Adrenal gland (tissue), 12 donors: ENCODE measurements around the gene ASNSD1. TPM values are rescaled to one million over a fixed set of nuclear protein-coding genes. Genes with fewer than 3 reads are reported as not detected.

ENCODE experiments used
- DNase-seq, 7 donors: peaks; one replicate each; pipeline ENCODE4 v3.0.0-alpha.2; 2019 to 2020
- H3K27ac ChIP-seq, 5 donors: fragments of 200-600 bp; sonication (generic) in 4 of 5; 1 replicate in 3 of 5; 2 replicates in 2 of 5; pipeline versions ENCODE4 v1.5.1 to v1.8.0; 2016 to 2020; ENCODE audit warnings: mild to moderate bottlenecking in 1 of 5
- H3K27me3 ChIP-seq: fragments of 200-600 bp; 2 replicates; pipeline ENCODE4 v1.8.0; 2021
- H3K36me3 ChIP-seq, 2 donors: fragments of 200-600 bp; replicated peaks in 1 of 2; 1 replicate in 1 of 2; 2 replicates in 1 of 2; pipeline versions ENCODE4 v1.5.1 to v1.8.0; 2018 to 2022
- H3K4me1 ChIP-seq, 2 donors: fragments of 200-600 bp; replicated peaks in 1 of 2; 1 replicate in 1 of 2; 2 replicates in 1 of 2; pipeline versions ENCODE4 v1.5.1 to v1.8.0; 2018 to 2021
- H3K4me3 ChIP-seq, 4 donors: fragments of 200-600 bp; sonication (generic) in 3 of 4; one replicate each; pipeline ENCODE4 v1.5.1; 2016 to 2018
- H3K9me3 ChIP-seq, 3 donors: fragments of 200-600 bp; sonication (generic) in 1 of 3; replicated peaks in 1 of 3; 1 replicate in 2 of 3; 2 replicates in 1 of 3; pipeline versions ENCODE4 v1.5.1 to v1.8.0; 2016 to 2021
- CTCF ChIP-seq, 6 experiments: fragments of 450-650 bp in 4 of 6; fragments of 200-600 bp in 2 of 6; sonication (generic) in 1 of 6; IDR thresholded peaks; 1 replicate in 5 of 6; 2 replicates in 1 of 6; pipeline versions ENCODE4 v1.5.1 to v1.8.0; 2016 to 2021; ENCODE audit warnings: antibody characterized with exemption in 6 of 6, mild to moderate bottlenecking in 2 of 6, moderate library complexity in 1 of 6
- POLR2A ChIP-seq, 2 donors: fragments of 450-650 bp; IDR thresholded peaks; one replicate each; pipeline ENCODE4 v1.6.1; 2017; ENCODE audit warnings: antibody characterized with exemption in 2 of 2, mild to moderate bottlenecking in 2 of 2, moderate library complexity in 1 of 2
- whole genome bisulfite sequencing, 4 donors: extraction: QIAGEN DNeasy Blood & Tissue Kit in 2 of 4; methylation state at CpG; one replicate each; pipeline versions ENCODE4 v1.1.5 to v1.1.7; 2013 to 2017; 5-methylcytosine and 5-hydroxymethylcytosine counted together
- intact Hi-C, 2 donors: fragments of 100-400 bp; cut with DNase I; formaldehyde crosslinking; loops; one replicate each; pipeline versions ENCODE4 v1.14.1 to v1.15.0; 2022 to 2023
- polyA plus RNA-seq, 3 donors: library from polyadenylated mRNA; stranded (reverse); fragments of 200-250 nt in 2 of 3; fragments of 350-450 nt in 1 of 3; fragmentation: Illumina TruSeq in 1 of 3; extraction: RNeasy Lipid Tissue Mini Kit (QIAGEN cat#74804) in 1 of 3; gene quantifications; one replicate each; pipeline ENCODE4 v1.2.3, GENCODE V29; 2013 to 2014
- total RNA-seq, 9 donors: library from RNA; depleted of rRNA in 4 of 9; stranded (reverse); fragments of >200 nt in 4 of 9; fragments of 120-200 nt in 1 of 9; fragmentation: NEBNext Ultra II Directional in 1 of 9; extraction: Animal tissue kit (Norgen Biotek cat#: 25700) in 1 of 9; gene quantifications; one replicate each; pipeline versions ENCODE4 v1.1.0 to v1.2.4, GENCODE V29; 2013 to 2023
- donor health status: healthy with polysubstance abuse.
- donor health status: Bipolar disorder and iron deficiency.
- donor health status: DM: yes; HTN: yes; CAD: no.
- donor health status: DM: no; HTN: no; CAD: no.
- donor health status: DM: no; HTN: no; CAD: no.
- donor health status: DM: yes; HTN: yes; CAD: no.

The ASNSD1 gene
- total and polyA plus RNA-seq, 12 donors, result 27.5 to 101 (median 42.6) TPM

GRCh38 chr2:189681203-189681602, 19.9 kb downstream of the ASNSD1 start:
- no peak for DNase-seq
- no peaks in the 10 kb centered on the region for H3K36me3 ChIP-seq
- peaks cover 0 to 10% (median 0%) of the 10 kb centered on the region in 3 donors for H3K9me3 ChIP-seq
- intact Hi-C loops, result no loop called here
- peaks cover 0 to 9% of the 10 kb centered on the region in 2 donors for H3K4me1 ChIP-seq
- TF ChIP-seq POLR2A (IDR thresholded peaks at IDR 0.05), result no peak
- no peak for TF ChIP-seq CTCF (IDR thresholded peaks at IDR 0.05)
- no peak overlapping the region for H3K27ac ChIP-seq
- 73 to 94% (median 80%) methylated on average over 1 of the region's 1 CpG for WGBS, 4 donors
- H3K4me3 ChIP-seq, result no peak overlapping the region
- no peaks in the 10 kb centered on the region for H3K27me3 ChIP-seq

GRCh38 chr2:189681903-189682302, 20.6 kb downstream of the ASNSD1 start:
- TF ChIP-seq CTCF (IDR thresholded peaks at IDR 0.05) (no peak), POLR2A (IDR thresholded peaks at IDR 0.05) (no peak)
- no peak overlapping the region for H3K27ac ChIP-seq
- H3K4me3 ChIP-seq, result no peak overlapping the region
- no peaks in the 10 kb centered on the region for H3K36me3 ChIP-seq
- peaks cover 0 to 12% of the 10 kb centered on the region in 2 donors for H3K4me1 ChIP-seq
- H3K27me3 ChIP-seq, result no peaks in the 10 kb centered on the region
- DNase-seq, result no peak
- H3K9me3 ChIP-seq, result peaks cover 0 to 10% (median 0%) of the 10 kb centered on the region in 3 donors
- intact Hi-C loops, result no loop called here

- Histone ChIP-seq H3K4me3 (no peak overlapping the region), H3K9me3 (peaks cover 0 to 10% (median 0%) of the 10 kb centered on the region in 3 donors), H3K27ac (no peak overlapping the region), H3K4me1 (peaks cover 0 to 12% of the 10 kb centered on the region in 2 donors), H3K27me3 (no peaks in the 10 kb centered on the region), H3K36me3 (no peaks in the 10 kb centered on the region)
- no peak for DNase-seq
- 69 to 83% (median 76%) methylated on average over 1 of the region's 1 CpG for WGBS, 4 donors
- no peak for TF ChIP-seq POLR2A (IDR thresholded peaks at IDR 0.05)
- no peak for TF ChIP-seq CTCF (IDR thresholded peaks at IDR 0.05)
- intact Hi-C loops, result no loop called here
These were observed 22.1 kb downstream of the ASNSD1 start for GRCh38 chr2:189683348-189683747.

- WGBS, 4 donors, result 51 to 76% (median 61%) methylated on average over 1 of the region's 1 CpG
These were observed 23.6 kb downstream of the ASNSD1 start for GRCh38 chr2:189684811-189685210.

More at GRCh38 chr2:189684811-189685210, 23.6 kb downstream of the ASNSD1 start:
- Histone ChIP-seq H3K4me1 (peaks cover 0 to 12% of the 10 kb centered on the region in 2 donors), H3K27me3 (no peaks in the 10 kb centered on the region), H3K4me3 (no peak overlapping the region), H3K27ac (no peak overlapping the region), H3K36me3 (no peaks in the 10 kb centered on the region), H3K9me3 (no peaks in the 10 kb centered on the region)
- DNase-seq, result no peak
- no peak for TF ChIP-seq POLR2A (IDR thresholded peaks at IDR 0.05)
- no peak for TF ChIP-seq CTCF (IDR thresholded peaks at IDR 0.05)
- intact Hi-C loops, result no loop called here
